ENCODE data around the gene MYH14. TPM values are rescaled to one million over a fixed set of nuclear protein-coding genes. Genes with fewer than 3 reads are reported as not detected.
"Not testable (repeated sequence)": the region's sequence is repeated elsewhere in the genome, so short reads cannot be mapped to it uniquely, and the experiment has no call there.

MYH14 gene
- total and polyA plus RNA-seq, 2 of the 4 experiments (the other 2 are of a cell fraction), result not detected

GRCh38 chr19:50233308-50233910 lies 30.0 kb downstream of the MYH14 start:
- Histone ChIP-seq H3K4me1 (ENCODE audit: control insufficient read depth, insufficient read depth, low read length) (no peaks in the 10 kb centered on the region), H3K9ac (ENCODE audit: low read depth, low read length) (no peak overlapping the region), H3K14ac (replicated peaks; ENCODE audit: low read depth, low read length) (no peak overlapping the region), H3K9me3 (ENCODE audit: control insufficient read depth, insufficient read depth, low read length) (peaks cover 22% of the 10 kb centered on the region; the same call in 1 of the 2 replicates), H4K5ac (ENCODE audit: low read depth, low read length) (no peak overlapping the region), H2BK20ac (ENCODE audit: low read depth, low read length) (no peak overlapping the region), H3K27me3 (ENCODE audit: control insufficient read depth, insufficient read depth, low read length) (no peaks in the 10 kb centered on the region), H4K20me1 (ENCODE audit: insufficient read depth, low read length) (no peaks in the 10 kb centered on the region), H3K4me3 (ENCODE audit: insufficient read depth, low read depth, low read length) (no peak overlapping the region), H2BK120ac (ENCODE audit: low read depth, low read length) (no peak overlapping the region), H2AFZ (replicated peaks; ENCODE audit: low read length, poor library complexity) (no peak overlapping the region), H2BK5ac (ENCODE audit: low read depth, low read length, poor library complexity, severe bottlenecking) (no peak overlapping the region), H3K9me1 (ENCODE audit: insufficient read depth, low read length) (no peaks in the 10 kb centered on the region), H3K56ac (ENCODE audit: extremely low read depth, insufficient read depth, low read length) (no peak overlapping the region), H3K4ac (ENCODE audit: low read depth, low read length) (no peak overlapping the region), H2AK5ac (ENCODE audit: low read depth, low read length) (no peak overlapping the region), H3K23ac (ENCODE audit: low read depth, low read length) (no peak overlapping the region), H4K8ac (ENCODE audit: low read depth in 2 of 2, low read length in 2 of 2) (no peak overlapping the region), H3K27ac (ENCODE audit: insufficient read depth, low read length) (no peak overlapping the region), H3K36me3 (ENCODE audit: control insufficient read depth, insufficient read depth, low read length) (no peaks in the 10 kb centered on the region), H3K79me1 (ENCODE audit: low read depth in 1 of 2, low read length in 2 of 2) (no peaks in the 10 kb centered on the region), H4K91ac (ENCODE audit: insufficient read depth, low read depth, low read length) (no peak overlapping the region), H3K4me2 (ENCODE audit: low read depth, low read length) (no peak overlapping the region), H3K18ac (ENCODE audit: low read depth, low read length) (no peak overlapping the region), H2AK9ac (replicated peaks; ENCODE audit: low read depth, low read length, poor library complexity) (no peak overlapping the region), H2BK15ac (ENCODE audit: low read depth, low read length) (no peak overlapping the region)
- intact Hi-C loops (cut with micrococcal nuclease), result no loop called here
- ChIA-PET POLR2A (ENCODE audit: unreplicated experiment) (no interaction called here), CTCF (no interaction called here)
- no peak for TF ChIP-seq BHLHE40 (IDR thresholded peaks at IDR 0.05; ENCODE audit: low read depth, low read length)
- WGBS, 2 experiments (ENCODE audit: extremely low coverage in 2 of 2, insufficient read length in 1 of 2), result 64% methylated on average over 9 of the region's 23 CpGs; no CpG with 5 or more reads in 1 of the 2 experiments
- in situ Hi-C loops (cut with MboI; ENCODE audit: low sequenced_read_pairs), result no loop called here
- BruUV-seq (replicated peaks), result no TSS peak
- dilution Hi-C loops (cut with HindIII; ENCODE audit: low sequenced_read_pairs, unreplicated experiment), result no loop called here
- ATAC-seq (ENCODE audit: low read depth) (no peak), DNase-seq (no peak)

GRCh38 chr19:50237493-50237892 lies 34.1 kb downstream of the MYH14 start:
- H2BK15ac ChIP-seq (ENCODE audit: low read depth, low read length); ATAC-seq (ENCODE audit: low read depth); H2BK120ac ChIP-seq (ENCODE audit: low read depth, low read length); H4K20me1 ChIP-seq (ENCODE audit: insufficient read depth, low read length); CTCF ChIA-PET; H3K9me1 ChIP-seq (ENCODE audit: insufficient read depth, low read length); H3K9ac ChIP-seq (ENCODE audit: low read depth, low read length); H2AK5ac ChIP-seq (ENCODE audit: low read depth, low read length); in situ Hi-C loops (cut with MboI; ENCODE audit: low sequenced_read_pairs); H3K14ac ChIP-seq (replicated peaks; ENCODE audit: low read depth, low read length); BruUV-seq (replicated peaks); H4K5ac ChIP-seq (ENCODE audit: low read depth, low read length); H3K27ac ChIP-seq (ENCODE audit: insufficient read depth, low read length); dilution Hi-C loops (cut with HindIII; ENCODE audit: low sequenced_read_pairs, unreplicated experiment); H4K91ac ChIP-seq (ENCODE audit: insufficient read depth, low read depth, low read length); H2AFZ ChIP-seq (replicated peaks; ENCODE audit: low read length, poor library complexity); H3K4me2 ChIP-seq (ENCODE audit: low read depth, low read length); DNase-seq; H2AK9ac ChIP-seq (replicated peaks; ENCODE audit: low read depth, low read length, poor library complexity); H2BK20ac ChIP-seq (ENCODE audit: low read depth, low read length); H3K79me1 ChIP-seq (ENCODE audit: low read depth in 1 of 2, low read length in 2 of 2); H2BK5ac ChIP-seq (ENCODE audit: low read depth, low read length, poor library complexity, severe bottlenecking); H3K4me3 ChIP-seq (ENCODE audit: insufficient read depth, low read depth, low read length); H3K23ac ChIP-seq (ENCODE audit: low read depth, low read length); H3K4ac ChIP-seq (ENCODE audit: low read depth, low read length); H3K27me3 ChIP-seq (ENCODE audit: control insufficient read depth, insufficient read depth, low read length); H4K8ac ChIP-seq (ENCODE audit: low read depth in 2 of 2, low read length in 2 of 2); H3K18ac ChIP-seq (ENCODE audit: low read depth, low read length); intact Hi-C loops (cut with micrococcal nuclease); H3K4me1 ChIP-seq (ENCODE audit: control insufficient read depth, insufficient read depth, low read length); H3K56ac ChIP-seq (ENCODE audit: extremely low read depth, insufficient read depth, low read length); POLR2A ChIA-PET (ENCODE audit: unreplicated experiment); H3K36me3 ChIP-seq (ENCODE audit: control insufficient read depth, insufficient read depth, low read length): not testable (repeated sequence)
- no CpG with 5 or more reads among the region's 11 CpGs for WGBS, 2 experiments (ENCODE audit: extremely low coverage in 2 of 2, insufficient read length in 1 of 2)
- peaks cover 22% of the 10 kb centered on the region for H3K9me3 ChIP-seq (ENCODE audit: control insufficient read depth, insufficient read depth, low read length)

Measured in IMR-90 (cell line).